GM12891 (cell line): ENCODE results near the gene POTEI.
"Not testable (repeated sequence)": the region's sequence is repeated elsewhere in the genome, so short reads cannot be mapped to it uniquely, and the experiment has no call there.

Experiments used
- DNase-seq: peaks from one replicate; pipeline ENCODE4 v3.0.0; 2011; ENCODE audit warnings: low spot score; ENCODE audit not compliant: insufficient read length
- FAIRE-seq: peaks from 2 replicates; lab custom pipeline; 2011; peaks lifted over from hg19 to GRCh38; lab: Jason Lieb, UNC

Gene POTEI

GRCh38 chr2:130510807-130511746 lies 1.9 kb upstream of the POTEI start:
- FAIRE-seq, result not testable (repeated sequence)

GRCh38 chr2:130491073-130491472 lies 18.1 kb downstream of the POTEI start:
- not testable (repeated sequence) for FAIRE-seq, DNase-seq

More at GRCh38 chr2:130510807-130511746, 1.9 kb upstream of the POTEI start:
- not testable (repeated sequence) for DNase-seq

- FAIRE-seq, DNase-seq: not testable (repeated sequence)
Observed at GRCh38 chr2:130455413-130455812, 53.7 kb downstream of the POTEI start.

- not testable (repeated sequence) for FAIRE-seq, DNase-seq
Observed at GRCh38 chr2:130454712-130455083, 54.4 kb downstream of the POTEI start.

- FAIRE-seq, DNase-seq: not testable (repeated sequence)
Observed at GRCh38 chr2:130453955-130454711, 55.0 kb downstream of the POTEI start.

GRCh38 chr2:130452897-130453296 lies 56.2 kb downstream of the POTEI start:
- DNase-seq, FAIRE-seq: not testable (repeated sequence)

- FAIRE-seq, DNase-seq: not testable (repeated sequence)
Observed at GRCh38 chr2:130451823-130452222, 57.3 kb downstream of the POTEI start.

GRCh38 chr2:130451278-130451677 lies 57.9 kb downstream of the POTEI start:
- FAIRE-seq, DNase-seq: not testable (repeated sequence)

GRCh38 chr2:130450366-130450765 lies 58.8 kb downstream of the POTEI start:
- FAIRE-seq, DNase-seq: not testable (repeated sequence)

- not testable (repeated sequence) for DNase-seq, FAIRE-seq
Observed at GRCh38 chr2:130427631-130428030, 81.5 kb downstream of the POTEI start.

- not testable (repeated sequence) for DNase-seq, FAIRE-seq
Observed at GRCh38 chr2:130418845-130419244, 90.3 kb downstream of the POTEI start.

GRCh38 chr2:130416693-130417092 lies 92.4 kb downstream of the POTEI start:
- DNase-seq, FAIRE-seq: not testable (repeated sequence)
